Bronchial epithelial cell (primary cell): Measurements from ENCODE around the gene MEG3. TPM values are rescaled to one million over a fixed set of nuclear protein-coding genes. Genes with fewer than 3 reads are reported as not detected.

Experiments
- DNase-seq: peaks from one replicate; pipeline ENCODE4 v3.0.0-alpha.2; 2010; ENCODE audit warnings: low read depth
- FAIRE-seq: peaks from 2 replicates; lab custom pipeline; 2011; peaks lifted over from hg19 to GRCh38; lab: Jason Lieb, UNC
- H3K27me3 ChIP-seq: 2 replicates; pipeline ENCODE4 v1.5.1; 2011; ENCODE audit warnings: low read length; ENCODE audit not compliant: control insufficient read depth, insufficient read depth
- H3K36me3 ChIP-seq: 2 replicates; pipeline ENCODE4 v1.5.1; 2011; ENCODE audit warnings: low read length; ENCODE audit not compliant: control insufficient read depth, insufficient read depth
- H3K4me3 ChIP-seq: 2 replicates; pipeline ENCODE4 v1.5.1; 2011; ENCODE audit warnings: mild to moderate bottlenecking, low read depth, low read length, control low read depth
- total RNA-seq: library from RNA; depleted of rRNA; stranded (reverse); fragments of >200 nt; gene quantifications from 2 replicates; pipeline ENCODE4 v1.2.1, GENCODE V29; 2014
- TF ChIP-seq, protein P1 (sequence below): IDR thresholded peaks from 2 replicates; pipeline ENCODE4 v1.5.1; 2011; ENCODE audit warnings: mild to moderate bottlenecking, moderate library complexity, low read length, control low read depth, inconsistent platforms; ENCODE audit not compliant: insufficient read depth, severe bottlenecking

The MEG3 gene
- total RNA-seq, 1 donor from 2014 or later, result 3.7 TPM

DNA sequence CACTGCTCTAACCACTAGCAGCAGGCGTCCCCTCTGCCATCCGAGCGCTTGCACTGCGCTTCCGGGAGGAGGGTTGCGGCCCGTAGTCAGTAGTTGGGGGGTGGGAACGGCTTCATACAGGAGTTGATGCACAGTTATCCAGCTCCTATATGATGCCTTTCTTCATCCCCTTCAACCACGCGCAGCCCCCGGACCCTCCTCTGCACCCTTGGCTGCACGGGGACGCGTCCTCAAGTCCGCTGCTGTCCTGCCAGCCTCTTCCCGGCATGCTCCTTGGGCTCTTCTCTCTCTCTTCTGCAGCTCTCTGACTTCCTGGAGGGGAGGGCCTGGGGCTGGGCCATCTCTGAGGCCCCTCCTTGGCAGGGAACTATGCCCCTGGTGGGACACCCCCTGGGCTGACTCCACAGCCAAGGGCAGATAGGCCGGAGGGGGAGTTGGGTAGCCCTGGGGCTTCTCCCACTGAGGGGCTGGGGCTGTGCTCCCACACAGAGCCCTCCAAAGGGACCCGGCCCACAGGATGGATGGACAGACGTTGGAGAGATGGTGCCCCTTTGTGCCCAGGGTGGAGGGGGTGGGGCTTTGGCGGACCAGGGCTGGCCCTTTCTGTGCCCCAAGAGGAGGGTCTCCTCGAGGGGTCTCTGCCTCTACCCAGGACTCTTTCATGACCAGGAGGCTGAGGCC lies 48.6 kb downstream of the MEG3 start:
- DNase-seq (no peak), FAIRE-seq (no peak)
- H3K27me3 ChIP-seq, result no peaks in the 10 kb centered on the region
- H3K36me3 ChIP-seq, result no peaks in the 10 kb centered on the region
- H3K4me3 ChIP-seq, result no peak overlapping the region
- TF ChIP-seq, protein P1, sequence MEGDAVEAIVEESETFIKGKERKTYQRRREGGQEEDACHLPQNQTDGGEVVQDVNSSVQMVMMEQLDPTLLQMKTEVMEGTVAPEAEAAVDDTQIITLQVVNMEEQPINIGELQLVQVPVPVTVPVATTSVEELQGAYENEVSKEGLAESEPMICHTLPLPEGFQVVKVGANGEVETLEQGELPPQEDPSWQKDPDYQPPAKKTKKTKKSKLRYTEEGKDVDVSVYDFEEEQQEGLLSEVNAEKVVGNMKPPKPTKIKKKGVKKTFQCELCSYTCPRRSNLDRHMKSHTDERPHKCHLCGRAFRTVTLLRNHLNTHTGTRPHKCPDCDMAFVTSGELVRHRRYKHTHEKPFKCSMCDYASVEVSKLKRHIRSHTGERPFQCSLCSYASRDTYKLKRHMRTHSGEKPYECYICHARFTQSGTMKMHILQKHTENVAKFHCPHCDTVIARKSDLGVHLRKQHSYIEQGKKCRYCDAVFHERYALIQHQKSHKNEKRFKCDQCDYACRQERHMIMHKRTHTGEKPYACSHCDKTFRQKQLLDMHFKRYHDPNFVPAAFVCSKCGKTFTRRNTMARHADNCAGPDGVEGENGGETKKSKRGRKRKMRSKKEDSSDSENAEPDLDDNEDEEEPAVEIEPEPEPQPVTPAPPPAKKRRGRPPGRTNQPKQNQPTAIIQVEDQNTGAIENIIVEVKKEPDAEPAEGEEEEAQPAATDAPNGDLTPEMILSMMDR, result no peak

- DNase-seq, result no peak
- H3K36me3 ChIP-seq, result no peaks in the 10 kb centered on the region
- TF ChIP-seq, protein P1, result no peak
- no peak overlapping the region for H3K4me3 ChIP-seq
- FAIRE-seq, result no peak
- H3K27me3 ChIP-seq, result no peaks in the 10 kb centered on the region
These were observed 49.2 kb downstream of the MEG3 start for GRCh38 chr14:100875126-100875525.

GRCh38 chr14:100875861-100876590 lies 50.1 kb downstream of the MEG3 start:
- H3K27me3 ChIP-seq, result no peaks in the 10 kb centered on the region
- H3K36me3 ChIP-seq, result no peaks in the 10 kb centered on the region
- FAIRE-seq (no peak), DNase-seq (no peak)
- no peak overlapping the region for H3K4me3 ChIP-seq
- TF ChIP-seq, protein P1, result no peak

DNA sequence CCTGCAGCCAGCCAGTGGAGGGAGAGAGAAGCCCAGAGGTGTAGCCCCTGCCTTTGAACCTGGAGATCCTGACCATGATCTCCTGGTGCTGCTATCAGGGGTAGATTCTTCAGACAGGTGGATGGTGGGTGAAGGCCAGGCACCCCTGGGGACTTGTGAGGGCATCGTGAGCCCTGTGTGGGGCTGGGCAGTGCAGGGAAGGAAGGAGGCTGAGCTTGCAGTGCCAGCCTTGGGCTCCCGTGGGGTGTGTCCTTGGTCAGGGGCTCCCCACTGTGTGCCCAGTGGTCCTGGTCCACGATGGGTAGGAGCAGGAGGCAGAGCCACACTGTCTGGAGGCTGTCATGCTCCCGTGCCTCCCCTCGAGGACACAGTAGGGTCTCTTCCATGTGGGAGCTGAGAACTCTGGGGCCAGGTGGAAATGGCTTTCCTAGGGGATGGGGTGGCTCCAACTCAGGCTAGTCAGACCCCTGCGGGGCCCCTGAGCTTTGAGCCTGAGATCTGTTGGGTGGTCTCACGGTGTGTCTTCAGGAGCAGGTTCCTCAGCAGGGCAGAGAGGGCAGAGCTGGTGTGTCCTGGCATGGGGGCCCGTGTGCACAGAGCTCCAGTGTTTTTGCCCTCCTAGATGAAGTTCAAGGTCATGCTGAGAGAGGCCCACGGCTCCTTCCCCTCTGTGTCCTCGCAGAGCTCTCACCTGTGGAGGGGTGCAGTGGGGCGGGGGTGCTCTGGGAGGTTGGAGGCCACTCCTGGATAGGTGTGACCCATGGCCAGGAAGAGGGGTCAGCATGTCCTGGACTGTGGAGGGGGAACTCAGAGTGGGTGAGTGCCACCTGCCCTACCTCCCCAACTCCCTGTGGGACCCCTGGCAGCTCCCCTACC lies 52.6 kb downstream of the MEG3 start:
- H3K36me3 ChIP-seq, result no peaks in the 10 kb centered on the region
- no peak overlapping the region for H3K4me3 ChIP-seq
- DNase-seq (no peak), FAIRE-seq (no peak)
- TF ChIP-seq, protein P1, result no peak
- H3K27me3 ChIP-seq, result no peaks in the 10 kb centered on the region

DNA sequence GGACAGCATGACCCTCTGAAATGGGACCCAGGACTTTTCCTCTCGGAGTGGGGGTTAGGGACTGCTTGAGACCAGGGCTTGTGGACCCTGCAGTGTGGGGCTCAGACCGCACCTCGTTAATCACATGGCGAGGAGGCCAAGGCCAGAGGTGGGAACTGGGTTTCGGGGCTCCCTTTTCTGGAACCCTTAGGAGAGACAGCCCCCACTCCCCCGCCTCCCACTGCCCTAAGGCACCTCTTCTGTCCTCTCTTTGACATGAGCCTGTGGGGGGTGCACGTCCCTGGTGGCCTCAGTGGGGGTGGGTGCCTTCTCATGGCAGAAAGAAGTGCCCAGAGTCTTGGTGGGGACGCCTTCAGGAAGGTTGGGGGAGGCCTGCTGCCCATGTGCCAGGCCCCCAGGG lies 53.3 kb downstream of the MEG3 start:
- FAIRE-seq (no peak), DNase-seq (no peak)
- no peak overlapping the region for H3K4me3 ChIP-seq
- no peaks in the 10 kb centered on the region for H3K27me3 ChIP-seq
- H3K36me3 ChIP-seq, result no peaks in the 10 kb centered on the region
- TF ChIP-seq, protein P1, result no peak
